Left lung (tissue), 10 donors: ENCODE data around the gene NAA35. TPM values are rescaled to one million over a fixed set of nuclear protein-coding genes. Genes with fewer than 3 reads are reported as not detected.
"Not testable (repeated sequence)": the region's sequence is repeated elsewhere in the genome, so short reads cannot be mapped to it uniquely, and the experiment has no call there.

ENCODE experiments used
- ATAC-seq: fragments of 200-7000 bp; cut with Tn5 transposase; one replicate; pipeline ENCODE4 v1.9.1; 2020; ENCODE audit warnings: moderate library complexity
- DNase-seq, 4 donors: peaks; one replicate each; pipeline ENCODE4 v3.0.0-alpha.2; 2013 to 2020
- H3K27ac ChIP-seq, 2 donors: fragments of 200-600 bp; sonication (generic) in 1 of 2; one replicate each; pipeline versions ENCODE4 v1.5.0 to v1.8.0; 2020 to 2021
- H3K27me3 ChIP-seq, 2 donors: fragments of 200-600 bp; sonication (generic) in 1 of 2; one replicate each; pipeline versions ENCODE4 v1.5.0 to v1.8.0; 2020 to 2021
- H3K36me3 ChIP-seq, 2 donors: fragments of 200-600 bp; sonication (generic) in 1 of 2; one replicate each; pipeline versions ENCODE4 v1.5.0 to v1.8.0; 2020 to 2021
- H3K4me1 ChIP-seq, 2 donors: fragments of 200-600 bp; one replicate each; pipeline ENCODE4 v1.8.0; 2021
- H3K4me3 ChIP-seq, 2 donors: fragments of 200-600 bp; sonication (generic) in 1 of 2; one replicate each; pipeline versions ENCODE4 v1.5.0 to v1.8.0; 2020 to 2021; ENCODE audit warnings: mild to moderate bottlenecking in 1 of 2
- H3K9me3 ChIP-seq, 2 donors: fragments of 200-600 bp; sonication (generic) in 1 of 2; one replicate each; pipeline versions ENCODE4 v1.5.0 to v1.8.0; 2020 to 2021
- intact Hi-C, 2 donors: fragments of 100-400 bp; cut with DNase I; formaldehyde crosslinking; loops; one replicate each; pipeline versions ENCODE4 v1.11.2 to v1.14.2; 2022
- polyA plus RNA-seq, 6 donors: library from polyadenylated mRNA; unstranded; fragments of 120-200 nt; gene quantifications; one replicate each; pipeline ENCODE4 v1.2.1, GENCODE V29; 2013; ENCODE audit not compliant: insufficient read length in 6 of 6
- total RNA-seq, 2 donors: library from RNA; stranded (reverse); fragmentation: NEBNext Ultra II Directional; extraction: Animal tissue kit (Norgen Biotek cat#: 25700); gene quantifications; one replicate each; pipeline ENCODE4 v1.2.1, GENCODE V29; 2021
- TF ChIP-seq, protein P1 (sequence below), 2 donors: fragments of 200-600 bp; sonication (generic) in 1 of 2; IDR thresholded peaks; one replicate each; pipeline versions ENCODE4 v1.5.0 to v1.8.0; 2021; ENCODE audit warnings: antibody characterized with exemption in 2 of 2
- donor health status: DM: no; HTN: yes; CAD: no.
- donor health status: DM: no; HTN: no; CAD: no.

NAA35 gene
- total and polyA plus RNA-seq, 8 donors = 17.9 to 34.7 (median 29.9) TPM

DNA sequence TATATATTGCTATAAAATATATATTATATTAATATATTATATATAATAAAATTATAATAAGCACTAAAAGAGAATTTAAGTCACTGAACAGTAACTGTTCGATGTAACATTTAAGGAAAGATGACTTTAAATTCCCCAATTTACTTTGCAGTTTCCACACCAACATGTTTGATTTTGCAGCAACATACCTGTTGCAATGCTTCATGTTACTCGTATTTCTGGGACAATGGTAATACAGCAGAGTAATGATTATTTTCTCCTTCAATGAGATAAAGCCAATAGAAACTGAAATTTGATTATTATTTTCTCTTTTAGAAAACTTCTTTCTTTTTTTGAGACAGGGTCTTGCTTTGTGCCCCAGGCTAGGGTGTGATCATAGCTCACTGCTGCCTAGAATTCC lies 9.5 kb upstream of the NAA35 start:
- ATAC-seq (no peak), DNase-seq (no peak)
- intact Hi-C loops = no loop called here

DNA sequence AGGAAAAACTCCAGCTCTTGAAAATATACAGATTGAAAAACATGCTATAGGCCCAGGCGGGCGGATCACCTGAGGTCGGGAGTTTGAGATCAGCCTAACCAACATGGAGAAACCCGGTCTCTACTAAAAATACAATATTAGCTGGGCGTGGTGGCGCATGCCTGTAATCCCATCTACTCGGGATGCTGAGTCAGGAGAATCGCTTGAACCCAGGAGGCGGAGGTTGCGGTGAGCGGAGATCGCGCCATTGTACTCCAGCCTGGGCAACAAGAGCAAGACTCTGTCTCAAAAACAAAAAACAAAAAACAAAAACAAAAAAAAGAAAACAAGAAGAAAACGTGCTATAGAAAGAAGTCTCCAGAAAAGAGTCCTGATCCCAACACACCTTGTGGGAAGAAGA lies 5.0 kb upstream of the NAA35 start:
- H3K4me3 ChIP-seq, H3K27me3 ChIP-seq, DNase-seq, ATAC-seq, intact Hi-C loops, H3K27ac ChIP-seq, H3K4me1 ChIP-seq, H3K36me3 ChIP-seq, H3K9me3 ChIP-seq: not testable (repeated sequence)

More for the DNA sequence above, 9.5 kb upstream of the NAA35 start:
- H3K27ac ChIP-seq = no peak overlapping the region
- no peak overlapping the region for H3K4me3 ChIP-seq
- H3K4me1 ChIP-seq = no peaks in the 10 kb centered on the region
- H3K36me3 ChIP-seq = no peaks in the 10 kb centered on the region
- TF ChIP-seq, protein P1, sequence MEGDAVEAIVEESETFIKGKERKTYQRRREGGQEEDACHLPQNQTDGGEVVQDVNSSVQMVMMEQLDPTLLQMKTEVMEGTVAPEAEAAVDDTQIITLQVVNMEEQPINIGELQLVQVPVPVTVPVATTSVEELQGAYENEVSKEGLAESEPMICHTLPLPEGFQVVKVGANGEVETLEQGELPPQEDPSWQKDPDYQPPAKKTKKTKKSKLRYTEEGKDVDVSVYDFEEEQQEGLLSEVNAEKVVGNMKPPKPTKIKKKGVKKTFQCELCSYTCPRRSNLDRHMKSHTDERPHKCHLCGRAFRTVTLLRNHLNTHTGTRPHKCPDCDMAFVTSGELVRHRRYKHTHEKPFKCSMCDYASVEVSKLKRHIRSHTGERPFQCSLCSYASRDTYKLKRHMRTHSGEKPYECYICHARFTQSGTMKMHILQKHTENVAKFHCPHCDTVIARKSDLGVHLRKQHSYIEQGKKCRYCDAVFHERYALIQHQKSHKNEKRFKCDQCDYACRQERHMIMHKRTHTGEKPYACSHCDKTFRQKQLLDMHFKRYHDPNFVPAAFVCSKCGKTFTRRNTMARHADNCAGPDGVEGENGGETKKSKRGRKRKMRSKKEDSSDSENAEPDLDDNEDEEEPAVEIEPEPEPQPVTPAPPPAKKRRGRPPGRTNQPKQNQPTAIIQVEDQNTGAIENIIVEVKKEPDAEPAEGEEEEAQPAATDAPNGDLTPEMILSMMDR (IDR thresholded peaks at IDR 0.05) = no peak
- no peaks in the 10 kb centered on the region for H3K27me3 ChIP-seq
- no peaks in the 10 kb centered on the region for H3K9me3 ChIP-seq

DNA sequence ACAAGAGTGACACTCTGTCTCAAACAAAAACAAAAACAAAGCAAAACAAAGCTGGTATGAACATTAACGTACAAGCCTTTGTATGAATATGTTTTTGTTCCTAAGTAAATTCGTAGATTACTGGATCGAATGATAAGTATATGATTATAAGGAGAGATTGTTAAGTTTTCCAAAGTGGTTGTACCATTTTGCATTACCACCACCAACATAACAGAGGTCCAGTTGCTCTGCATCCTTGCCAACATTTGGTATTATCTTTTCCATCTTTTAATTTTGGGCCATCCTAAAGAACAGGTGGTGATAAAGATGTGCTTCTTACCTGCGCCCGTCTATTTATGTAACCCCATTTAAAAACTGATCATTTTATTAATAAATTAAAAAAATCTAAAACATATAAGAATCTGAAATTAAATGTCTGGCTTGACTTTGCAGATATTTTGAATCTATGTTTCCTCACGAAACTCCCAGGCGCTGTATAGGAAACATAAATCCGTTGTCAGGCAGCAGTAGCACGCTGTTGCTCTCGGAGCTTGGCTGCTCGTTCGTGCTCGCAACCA lies 593 bp upstream of the NAA35 start:
- H3K27ac ChIP-seq = peak overlapping the region; percentile 86 to 97
- peak overlapping the region; percentile 35 to 96 for H3K4me3 ChIP-seq
- H3K4me1 ChIP-seq = peaks cover 16 to 30% of the 10 kb centered on the region in 2 donors
- intact Hi-C loops = no loop called here
- no peaks in the 10 kb centered on the region for H3K9me3 ChIP-seq
- TF ChIP-seq, protein P1 (IDR thresholded peaks at IDR 0.05) = no peak
- ATAC-seq (no peak), DNase-seq (no peak)
- H3K27me3 ChIP-seq = no peaks in the 10 kb centered on the region
- peaks cover 0 to 11% of the 10 kb centered on the region in 2 donors for H3K36me3 ChIP-seq

DNA sequence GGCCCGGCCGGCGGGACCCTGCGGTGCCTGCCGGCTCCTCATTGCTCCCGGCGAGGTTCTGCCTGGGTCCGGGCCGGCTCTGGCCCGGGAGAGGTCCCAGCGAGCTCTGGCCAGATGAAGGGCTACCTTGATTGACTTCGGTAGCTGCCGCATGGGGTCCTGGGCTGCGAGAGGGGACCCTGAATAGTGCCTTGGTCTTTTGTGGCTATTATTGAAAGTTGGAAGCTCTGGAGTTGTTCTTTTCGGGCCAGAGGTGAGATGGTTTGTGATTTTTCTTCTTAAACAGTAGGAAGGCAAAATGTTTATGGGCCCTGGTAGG lies 635 bp downstream of the NAA35 start:
- no peak for DNase-seq
- no peaks in the 10 kb centered on the region for H3K9me3 ChIP-seq
- intact Hi-C loops = no loop called here
- ATAC-seq = no peak
- peaks cover 16 to 30% of the 10 kb centered on the region in 2 donors for H3K4me1 ChIP-seq
- TF ChIP-seq, protein P1 (IDR thresholded peaks at IDR 0.05) = no peak
- H3K36me3 ChIP-seq = peaks cover 0 to 22% of the 10 kb centered on the region in 2 donors
- no peaks in the 10 kb centered on the region for H3K27me3 ChIP-seq
- peak overlapping the region; percentile 70 to 96 for H3K4me3 ChIP-seq
- peak overlapping the region; percentile 92 to 97 for H3K27ac ChIP-seq

DNA sequence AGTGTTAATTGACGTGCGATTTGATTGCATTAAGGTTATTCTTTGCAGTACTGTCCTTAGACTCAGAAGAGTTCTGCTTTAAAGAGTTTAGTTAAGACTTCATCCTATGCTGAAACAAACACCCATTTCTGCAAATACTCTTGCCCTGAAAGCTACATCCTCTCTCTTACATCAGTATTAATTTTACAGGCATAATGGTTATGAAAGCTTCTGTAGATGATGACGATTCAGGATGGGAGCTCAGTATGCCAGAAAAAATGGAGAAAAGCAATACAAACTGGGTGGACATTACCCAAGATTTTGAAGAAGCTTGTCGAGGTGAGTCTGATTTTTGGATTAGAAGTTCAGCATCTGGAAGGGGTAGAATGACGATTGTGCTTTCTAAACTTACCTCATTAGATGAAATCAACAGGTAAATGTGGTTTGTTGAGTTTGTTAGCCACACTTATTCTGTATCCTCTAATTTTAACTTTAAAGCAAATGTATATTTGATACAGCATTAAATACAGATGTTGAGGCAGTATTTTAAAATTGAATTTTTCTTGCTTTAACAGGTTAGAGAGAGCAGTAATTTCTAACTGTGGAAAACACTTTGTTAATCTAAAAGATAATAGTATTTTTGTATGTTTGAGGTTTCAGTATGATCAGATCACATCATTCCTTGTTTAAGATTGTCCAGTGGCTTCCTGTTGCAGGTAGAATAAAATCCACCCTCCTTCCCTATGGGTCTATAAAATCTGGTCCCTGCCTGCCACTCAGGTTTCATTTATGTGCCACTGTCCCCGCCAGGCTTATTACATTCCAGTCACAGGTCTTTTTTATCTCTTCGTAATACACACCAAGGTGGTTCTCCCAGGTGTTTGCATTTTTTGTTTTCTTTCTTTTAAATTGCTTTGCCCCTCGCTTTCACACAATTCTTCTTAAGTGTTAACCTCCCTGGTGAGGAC lies 1.3 kb downstream of the NAA35 start:
- Histone ChIP-seq H3K27me3 (no peaks in the 10 kb centered on the region), H3K4me1 (peaks cover 16 to 30% of the 10 kb centered on the region in 2 donors), H3K9me3 (no peaks in the 10 kb centered on the region), H3K27ac (peak overlapping the region in 1 of 2 donors; percentile 97), H3K4me3 (peak overlapping the region; percentile 70 to 96), H3K36me3 (peaks cover 0 to 29% of the 10 kb centered on the region in 2 donors)
- ATAC-seq (no peak), DNase-seq (no peak)
- intact Hi-C loops = no loop called here
- TF ChIP-seq, protein P1 (IDR thresholded peaks at IDR 0.05) = no peak
